A673 (cell line): ENCODE measurements around the gene SLC34A2. TPM values are rescaled to one million over a fixed set of nuclear protein-coding genes. Genes with fewer than 3 reads are reported as not detected.

Source experiments
- BruUV-seq: library from RNA; stranded (reverse); fragments of 400-500 nt; replicated peaks from 2 replicates; lab custom pipeline; 2021; lab: Mats Ljungman, UMichigan
- CTCF ChIA-PET: fragments of 300-600 bp; sonication (Branson Sonifier 250); formaldehyde crosslinking; loops from one replicate; lab custom pipeline; 2022; ENCODE audit warnings: antibody characterized with exemption; lab: Charles Lee
- POLR2A ChIA-PET: fragments of 300-600 bp; sonication (Branson Sonifier 250); formaldehyde crosslinking; loops from one replicate; lab custom pipeline; 2022; ENCODE audit warnings: antibody characterized with exemption; ENCODE audit not compliant: low non-redundant PET; lab: Charles Lee
- DNase-seq: peaks from one replicate; pipeline ENCODE4 v3.0.0-alpha.2; 2015; ENCODE audit warnings: low spot score
- H3K27ac ChIP-seq: fragments of 200-600 bp; sonication (generic); 2 replicates; pipeline ENCODE4 v1.5.1; 2016; ENCODE audit warnings: mixed run types, low read depth, mild to moderate bottlenecking, mixed read lengths, antibody characterized with exemption, low read length; ENCODE audit not compliant: poor library complexity, severe bottlenecking
- H3K27me3 ChIP-seq: fragments of 200-600 bp; sonication (generic); replicated peaks from 2 replicates; pipeline ENCODE4 v1.6.1; 2017; ENCODE audit warnings: mixed run types, low read depth, mild to moderate bottlenecking, mixed read lengths, antibody characterized with exemption, low read length; ENCODE audit not compliant: insufficient read depth, poor library complexity
- H3K36me3 ChIP-seq: fragments of 200-600 bp; sonication (generic); 2 replicates; pipeline ENCODE4 v1.6.1; 2016; ENCODE audit warnings: mixed run types, mild to moderate bottlenecking, mixed read lengths, antibody characterized with exemption, low read length; ENCODE audit not compliant: insufficient read depth, poor library complexity, severe bottlenecking
- H3K4me1 ChIP-seq: fragments of 200-600 bp; sonication (generic); 2 replicates; pipeline ENCODE4 v1.6.1; 2017; ENCODE audit warnings: mixed run types, mild to moderate bottlenecking, mixed read lengths, antibody characterized with exemption, low read length; ENCODE audit not compliant: insufficient read depth, poor library complexity, severe bottlenecking
- H3K4me3 ChIP-seq: fragments of 200-600 bp; sonication (generic); 2 replicates; pipeline ENCODE4 v1.5.1; 2016; ENCODE audit warnings: low read depth, mixed run types, mild to moderate bottlenecking, mixed read lengths, low read length; ENCODE audit not compliant: poor library complexity, severe bottlenecking
- H3K9me3 ChIP-seq: fragments of 200-600 bp; sonication (generic); 2 replicates; pipeline ENCODE4 v1.6.1; 2016; ENCODE audit warnings: mixed run types, low read depth, mild to moderate bottlenecking, mixed read lengths, antibody characterized with exemption, low read length; ENCODE audit not compliant: poor library complexity, severe bottlenecking
- EZH2 ChIP-seq: fragments of 200-600 bp; sonication (generic); IDR thresholded peaks from 2 replicates; pipeline ENCODE4 v1.6.1; 2017; ENCODE audit warnings: borderline replicate concordance, low read depth, mild to moderate bottlenecking, mixed read lengths, antibody characterized with exemption, low read length; ENCODE audit not compliant: poor library complexity, severe bottlenecking
- intact Hi-C: fragments of 100-400 bp; cut with micrococcal nuclease; formaldehyde crosslinking; loops from one replicate; pipeline ENCODE4 v1.10.0; 2022; ENCODE audit not compliant: unreplicated experiment
- total RNA-seq: library from RNA; stranded (reverse); gene quantifications from 2 replicates; pipeline ENCODE4 v1.2.3, GENCODE V29; 2021
- TF ChIP-seq, protein P1 (sequence below): fragments of 300-800, 200-600 bp; sonication (generic); conservative IDR thresholded peaks from 2 replicates; pipeline ENCODE4 v1.5.1; 2017; ENCODE audit warnings: low read depth, mild to moderate bottlenecking, antibody characterized with exemption, low read length, moderate library complexity, mixed read lengths

SLC34A2 gene
- total RNA-seq, 1 experiment from 2014 or later = 0.06 TPM

DNA sequence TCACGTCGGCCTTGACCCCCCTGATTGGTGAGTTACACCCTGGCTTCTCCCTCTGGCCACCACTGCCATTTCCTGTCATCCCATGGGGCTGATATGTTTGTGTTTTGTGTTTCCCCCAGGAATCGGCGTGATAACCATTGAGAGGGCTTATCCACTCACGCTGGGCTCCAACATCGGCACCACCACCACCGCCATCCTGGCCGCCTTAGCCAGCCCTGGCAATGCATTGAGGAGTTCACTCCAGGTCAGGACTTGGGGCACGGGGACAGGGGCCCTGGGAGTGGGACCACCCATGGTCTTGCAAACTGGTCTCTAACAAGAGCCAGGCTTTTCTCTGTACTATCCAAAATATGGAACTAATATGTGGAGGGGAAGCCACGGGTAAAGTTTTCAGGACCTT lies 18.7 kb downstream of the SLC34A2 start:
- no peak overlapping the region for H3K27ac ChIP-seq
- BruUV-seq = no TSS peak
- no peaks in the 10 kb centered on the region for H3K27me3 ChIP-seq
- POLR2A ChIA-PET = no interaction called here
- no peak overlapping the region for H3K4me3 ChIP-seq
- intact Hi-C loops = no loop called here
- CTCF ChIA-PET = no interaction called here
- TF ChIP-seq, protein P1, sequence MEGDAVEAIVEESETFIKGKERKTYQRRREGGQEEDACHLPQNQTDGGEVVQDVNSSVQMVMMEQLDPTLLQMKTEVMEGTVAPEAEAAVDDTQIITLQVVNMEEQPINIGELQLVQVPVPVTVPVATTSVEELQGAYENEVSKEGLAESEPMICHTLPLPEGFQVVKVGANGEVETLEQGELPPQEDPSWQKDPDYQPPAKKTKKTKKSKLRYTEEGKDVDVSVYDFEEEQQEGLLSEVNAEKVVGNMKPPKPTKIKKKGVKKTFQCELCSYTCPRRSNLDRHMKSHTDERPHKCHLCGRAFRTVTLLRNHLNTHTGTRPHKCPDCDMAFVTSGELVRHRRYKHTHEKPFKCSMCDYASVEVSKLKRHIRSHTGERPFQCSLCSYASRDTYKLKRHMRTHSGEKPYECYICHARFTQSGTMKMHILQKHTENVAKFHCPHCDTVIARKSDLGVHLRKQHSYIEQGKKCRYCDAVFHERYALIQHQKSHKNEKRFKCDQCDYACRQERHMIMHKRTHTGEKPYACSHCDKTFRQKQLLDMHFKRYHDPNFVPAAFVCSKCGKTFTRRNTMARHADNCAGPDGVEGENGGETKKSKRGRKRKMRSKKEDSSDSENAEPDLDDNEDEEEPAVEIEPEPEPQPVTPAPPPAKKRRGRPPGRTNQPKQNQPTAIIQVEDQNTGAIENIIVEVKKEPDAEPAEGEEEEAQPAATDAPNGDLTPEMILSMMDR = no peak
- no peak for TF ChIP-seq EZH2
- H3K9me3 ChIP-seq = no peaks in the 10 kb centered on the region
- no peak for DNase-seq
- H3K4me1 ChIP-seq = no peaks in the 10 kb centered on the region
- H3K36me3 ChIP-seq = no peaks in the 10 kb centered on the region

DNA sequence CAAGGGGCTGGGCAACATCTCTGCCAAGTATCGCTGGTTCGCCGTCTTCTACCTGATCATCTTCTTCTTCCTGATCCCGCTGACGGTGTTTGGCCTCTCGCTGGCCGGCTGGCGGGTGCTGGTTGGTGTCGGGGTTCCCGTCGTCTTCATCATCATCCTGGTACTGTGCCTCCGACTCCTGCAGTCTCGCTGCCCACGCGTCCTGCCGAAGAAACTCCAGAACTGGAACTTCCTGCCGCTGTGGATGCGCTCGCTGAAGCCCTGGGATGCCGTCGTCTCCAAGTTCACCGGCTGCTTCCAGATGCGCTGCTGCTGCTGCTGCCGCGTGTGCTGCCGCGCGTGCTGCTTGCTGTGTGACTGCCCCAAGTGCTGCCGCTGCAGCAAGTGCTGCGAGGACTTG lies 20.6 kb downstream of the SLC34A2 start:
- no TSS peak for BruUV-seq
- Histone ChIP-seq H3K27ac (no peak overlapping the region), H3K36me3 (no peaks in the 10 kb centered on the region), H3K4me1 (no peaks in the 10 kb centered on the region), H3K9me3 (no peaks in the 10 kb centered on the region), H3K27me3 (no peaks in the 10 kb centered on the region), H3K4me3 (no peak overlapping the region)
- intact Hi-C loops = no loop called here
- ChIA-PET POLR2A (no interaction called here), CTCF (no interaction called here)
- DNase-seq = no peak
- TF ChIP-seq EZH2 = no peak
- TF ChIP-seq, protein P1 = no peak

GRCh38 chr4:25677157-25677556 lies 21.5 kb downstream of the SLC34A2 start:
- H3K36me3 ChIP-seq = no peaks in the 10 kb centered on the region
- intact Hi-C loops = no loop called here
- no peaks in the 10 kb centered on the region for H3K4me1 ChIP-seq
- H3K9me3 ChIP-seq = no peaks in the 10 kb centered on the region
- no peak overlapping the region for H3K4me3 ChIP-seq
- no peaks in the 10 kb centered on the region for H3K27me3 ChIP-seq
- ChIA-PET POLR2A (no interaction called here), CTCF (no interaction called here)
- no peak for DNase-seq
- no TSS peak for BruUV-seq
- TF ChIP-seq, protein P1 = no peak
- no peak for TF ChIP-seq EZH2
- no peak overlapping the region for H3K27ac ChIP-seq
